BE2C (cell line): ENCODE results near the gene SLC38A8.

Experiments used
- DNase-seq: peaks from one replicate; pipeline ENCODE4 v3.0.0-alpha.2; 2020
- H3K27me3 ChIP-seq: fragments of 250-450 bp; sonication (Bioruptor Pico); 2 replicates; pipeline ENCODE4 v1.5.1; 2020; ENCODE audit warnings: mild to moderate bottlenecking
- H3K36me3 ChIP-seq: fragments of 250-450 bp; sonication (Bioruptor Pico); 2 replicates; pipeline ENCODE4 v1.5.1; 2020; ENCODE audit warnings: mild to moderate bottlenecking
- H3K4me1 ChIP-seq: fragments of 250-450 bp; sonication (Bioruptor Pico); 2 replicates; pipeline ENCODE4 v1.5.1; 2020
- H3K4me3 ChIP-seq: 2 replicates; pipeline ENCODE4 v1.5.1; 2011; ENCODE audit warnings: low read depth, low read length
- H3K9me3 ChIP-seq: fragments of 250-450 bp; sonication (Bioruptor Pico); 2 replicates; pipeline ENCODE4 v1.5.1; 2020
- TF ChIP-seq, protein P1 (sequence below): IDR thresholded peaks from 2 replicates; pipeline ENCODE4 v1.5.1; 2012; ENCODE audit warnings: mild to moderate bottlenecking, low read depth, low read length

The SLC38A8 gene

DNA sequence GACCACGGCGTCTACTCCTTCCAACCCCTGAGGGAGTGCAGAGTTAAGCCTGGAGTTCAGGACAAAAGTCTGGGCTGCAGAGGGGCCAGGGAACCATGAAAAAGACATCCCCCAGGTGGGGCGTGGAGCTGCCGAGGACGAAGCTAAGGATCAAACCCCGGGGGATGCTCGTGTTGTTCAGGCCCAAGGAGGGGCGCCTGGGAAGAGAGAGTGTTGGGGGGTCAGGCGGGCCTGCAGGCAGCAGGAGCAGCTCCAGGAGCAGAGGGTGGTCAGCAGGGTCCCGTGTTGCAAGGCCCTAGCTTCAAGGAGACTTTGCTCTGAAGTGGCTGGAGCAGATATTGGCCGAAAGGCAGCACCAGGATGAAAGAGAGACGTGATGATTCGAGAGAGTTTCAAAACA lies 47.9 kb downstream of the SLC38A8 start:
- TF ChIP-seq, protein P1, sequence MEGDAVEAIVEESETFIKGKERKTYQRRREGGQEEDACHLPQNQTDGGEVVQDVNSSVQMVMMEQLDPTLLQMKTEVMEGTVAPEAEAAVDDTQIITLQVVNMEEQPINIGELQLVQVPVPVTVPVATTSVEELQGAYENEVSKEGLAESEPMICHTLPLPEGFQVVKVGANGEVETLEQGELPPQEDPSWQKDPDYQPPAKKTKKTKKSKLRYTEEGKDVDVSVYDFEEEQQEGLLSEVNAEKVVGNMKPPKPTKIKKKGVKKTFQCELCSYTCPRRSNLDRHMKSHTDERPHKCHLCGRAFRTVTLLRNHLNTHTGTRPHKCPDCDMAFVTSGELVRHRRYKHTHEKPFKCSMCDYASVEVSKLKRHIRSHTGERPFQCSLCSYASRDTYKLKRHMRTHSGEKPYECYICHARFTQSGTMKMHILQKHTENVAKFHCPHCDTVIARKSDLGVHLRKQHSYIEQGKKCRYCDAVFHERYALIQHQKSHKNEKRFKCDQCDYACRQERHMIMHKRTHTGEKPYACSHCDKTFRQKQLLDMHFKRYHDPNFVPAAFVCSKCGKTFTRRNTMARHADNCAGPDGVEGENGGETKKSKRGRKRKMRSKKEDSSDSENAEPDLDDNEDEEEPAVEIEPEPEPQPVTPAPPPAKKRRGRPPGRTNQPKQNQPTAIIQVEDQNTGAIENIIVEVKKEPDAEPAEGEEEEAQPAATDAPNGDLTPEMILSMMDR, result no peak
- no peaks in the 10 kb centered on the region for H3K9me3 ChIP-seq
- H3K27me3 ChIP-seq, result peaks cover 13% of the 10 kb centered on the region
- H3K4me1 ChIP-seq, result no peaks in the 10 kb centered on the region
- no peak for DNase-seq
- no peak overlapping the region for H3K4me3 ChIP-seq
- H3K36me3 ChIP-seq, result no peaks in the 10 kb centered on the region

DNA sequence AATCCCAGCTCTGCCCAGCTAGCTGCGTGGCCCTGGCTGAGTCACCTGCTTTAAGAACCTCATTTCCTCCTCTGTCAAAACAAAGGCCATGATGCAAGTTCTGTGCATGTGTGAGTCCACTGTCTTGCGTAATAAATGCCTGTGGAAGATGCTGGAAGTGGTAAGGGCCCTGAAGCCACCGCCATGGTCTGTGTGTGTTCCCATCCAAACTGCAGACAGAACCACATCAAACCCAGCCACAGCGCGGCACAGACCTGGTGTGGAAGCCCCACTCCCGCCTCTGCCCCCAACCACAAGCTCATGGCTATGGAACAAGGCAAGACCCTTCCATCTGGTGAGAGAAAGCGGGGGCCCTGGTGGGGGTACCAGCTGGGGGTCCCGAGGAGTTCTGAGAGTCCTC lies 48.5 kb downstream of the SLC38A8 start:
- TF ChIP-seq, protein P1, result no peak
- Histone ChIP-seq H3K4me1 (0 out of 2 replicates have a peak, but pooled peaks cover 5% of the 10 kb centered on the region), H3K27me3 (peaks cover 19% of the 10 kb centered on the region), H3K36me3 (no peaks in the 10 kb centered on the region), H3K4me3 (no peak overlapping the region), H3K9me3 (no peaks in the 10 kb centered on the region)
- DNase-seq, result no peak

DNA sequence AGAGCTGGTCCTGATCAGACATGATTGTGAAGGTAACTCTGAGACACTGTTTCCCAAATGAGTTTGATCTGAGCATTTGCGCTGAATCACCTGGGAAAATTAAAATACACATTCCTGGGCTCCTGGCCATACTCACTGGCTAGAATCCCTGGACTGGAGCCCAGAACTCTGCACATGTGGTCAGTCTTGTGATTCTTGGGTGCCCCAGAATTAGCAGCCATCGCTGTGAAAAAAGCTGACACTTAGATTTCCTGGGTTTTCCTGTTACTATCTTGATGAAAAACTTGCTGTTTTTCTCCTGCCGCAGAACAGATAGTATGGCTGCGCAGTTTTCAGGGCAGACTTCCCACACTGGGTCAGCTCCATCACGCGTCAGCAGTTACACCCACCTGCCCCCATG lies 50.0 kb downstream of the SLC38A8 start:
- Histone ChIP-seq H3K9me3 (no peaks in the 10 kb centered on the region), H3K36me3 (no peaks in the 10 kb centered on the region), H3K4me3 (no peak overlapping the region), H3K4me1 (0 out of 2 replicates have a peak, but pooled peaks cover 6% of the 10 kb centered on the region), H3K27me3 (peaks cover 34% of the 10 kb centered on the region)
- TF ChIP-seq, protein P1, result no peak
- DNase-seq, result no peak

DNA sequence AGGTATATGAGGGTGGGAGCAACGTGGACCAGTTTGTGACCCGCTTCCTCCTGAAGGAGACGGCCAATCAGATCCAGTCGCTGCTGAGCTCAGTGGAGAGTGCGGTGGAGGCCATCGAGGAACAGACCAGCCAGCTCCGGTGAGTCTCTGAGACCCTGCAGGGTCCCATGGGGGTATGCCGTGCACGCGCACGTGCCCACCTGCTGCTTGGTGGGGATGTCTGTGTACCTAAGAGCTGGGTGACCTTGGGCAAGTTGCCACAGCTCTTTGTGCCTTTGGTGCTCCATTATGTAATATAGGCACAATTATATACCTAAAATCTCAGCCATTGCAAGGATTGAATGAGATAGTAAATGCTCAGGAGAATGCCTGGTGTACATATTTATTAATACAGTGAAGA lies 52.1 kb downstream of the SLC38A8 start:
- TF ChIP-seq, protein P1, result no peak
- no peak for DNase-seq
- H3K9me3 ChIP-seq, result no peaks in the 10 kb centered on the region
- H3K4me1 ChIP-seq, result 0 out of 2 replicates have a peak, but pooled peaks cover 6% of the 10 kb centered on the region
- peaks cover 51% of the 10 kb centered on the region for H3K27me3 ChIP-seq
- H3K36me3 ChIP-seq, result no peaks in the 10 kb centered on the region
- no peak overlapping the region for H3K4me3 ChIP-seq

DNA sequence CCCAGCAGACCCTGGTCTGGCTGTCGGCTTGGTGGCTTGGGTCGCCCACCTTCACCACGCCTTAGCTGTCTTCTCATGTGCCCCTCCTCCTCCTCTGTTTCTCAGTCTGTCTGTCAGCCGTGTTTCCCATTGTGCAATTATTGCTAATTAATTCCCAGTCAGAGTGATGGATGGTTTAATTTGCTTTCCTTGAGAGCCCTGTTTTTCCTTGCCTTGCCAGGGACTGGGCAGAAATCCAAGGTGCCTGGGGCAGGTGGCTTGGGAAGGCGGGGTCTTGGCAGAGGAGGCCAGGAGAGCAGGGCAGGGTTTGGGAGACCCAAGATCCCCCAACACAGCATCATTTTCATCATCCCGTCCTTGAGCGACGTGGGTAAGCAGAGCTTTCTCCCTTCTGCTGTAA lies 53.3 kb downstream of the SLC38A8 start:
- no peak overlapping the region for H3K4me3 ChIP-seq
- H3K9me3 ChIP-seq, result no peaks in the 10 kb centered on the region
- no peaks in the 10 kb centered on the region for H3K36me3 ChIP-seq
- peaks cover 58% of the 10 kb centered on the region for H3K27me3 ChIP-seq
- peak; percentile 62 for DNase-seq
- H3K4me1 ChIP-seq, result 0 out of 2 replicates have a peak, but pooled peaks cover 6% of the 10 kb centered on the region
- TF ChIP-seq, protein P1, result no peak

DNA sequence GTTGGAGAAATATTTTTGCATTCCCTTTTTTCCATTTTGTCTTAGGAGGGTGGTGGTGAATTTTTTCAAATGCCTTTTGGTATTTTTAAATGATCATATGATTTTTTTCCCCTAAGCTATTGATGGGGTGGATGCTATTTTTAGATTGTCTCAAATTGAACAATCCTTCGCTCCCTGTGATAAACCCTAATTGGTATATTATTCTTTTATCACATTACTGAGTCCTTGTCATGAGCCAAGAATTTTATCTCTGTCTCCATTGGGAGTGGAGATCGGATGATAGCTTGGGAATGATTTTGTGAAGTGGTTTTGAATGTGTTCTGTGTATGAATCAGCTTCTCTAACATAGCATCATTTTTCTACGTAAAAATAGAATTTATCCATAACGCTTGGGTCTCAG lies 59.1 kb downstream of the SLC38A8 start:
- TF ChIP-seq, protein P1, result no peak
- H3K36me3 ChIP-seq, result no peaks in the 10 kb centered on the region

More for the DNA sequence above, 59.1 kb downstream of the SLC38A8 start:
- H3K4me3 ChIP-seq, result no peak overlapping the region
- no peak for DNase-seq
- H3K27me3 ChIP-seq, result peaks cover 48% of the 10 kb centered on the region
- H3K4me1 ChIP-seq, result no peaks in the 10 kb centered on the region
- no peaks in the 10 kb centered on the region; the same call in none of the 2 replicates for H3K9me3 ChIP-seq
